Activated CD4-positive, alpha-beta memory T cell treated with anti-CD3 and anti-CD28 coated beads for 36 hours (primary cell): ENCODE measurements around the gene APBB3. TPM values are rescaled to one million over a fixed set of nuclear protein-coding genes. Genes with fewer than 3 reads are reported as not detected.

Experiments used
- CTCF ChIA-PET: fragments of 350-600 bp; sonication (Branson Sonifier 250); formaldehyde crosslinking; loops from one replicate; lab custom pipeline; 2021; ENCODE audit warnings: antibody characterized with exemption, inconsistent platforms; lab: Charles Lee
- POLR2A ChIA-PET: fragments of 350-600 bp; sonication (Branson Sonifier 250); formaldehyde crosslinking; loops from one replicate; lab custom pipeline; 2021; ENCODE audit warnings: antibody characterized with exemption; lab: Charles Lee
- DNase-seq: peaks from one replicate; pipeline ENCODE4 v3.0.0-alpha.2; 2020
- H3K27ac Mint-ChIP-seq: one replicate; pipeline ENCODE4 v1.8.0; 2021; ENCODE audit warnings: mixed read lengths
- H3K27me3 Mint-ChIP-seq: one replicate; pipeline ENCODE4 v1.8.0; 2021; ENCODE audit warnings: mixed read lengths
- H3K36me3 Mint-ChIP-seq: one replicate; pipeline ENCODE4 v1.8.0; 2021; ENCODE audit warnings: mixed read lengths
- H3K4me1 Mint-ChIP-seq: one replicate; pipeline ENCODE4 v1.8.0; 2021; ENCODE audit warnings: low read depth, mixed read lengths
- H3K4me3 Mint-ChIP-seq: one replicate; pipeline ENCODE4 v1.8.0; 2021; ENCODE audit warnings: mild to moderate bottlenecking, mixed read lengths
- H3K9me3 Mint-ChIP-seq: one replicate; pipeline ENCODE4 v1.8.0; 2021; ENCODE audit warnings: mixed read lengths
- intact Hi-C: fragments of 100-400 bp; cut with micrococcal nuclease; formaldehyde crosslinking; loops from one replicate; pipeline ENCODE4 v1.15.1; 2023
- microRNA-seq: library from miRNA; unstranded; fragments of <30 nt; microRNA quantifications from one replicate; pipeline ENCODE4 v1.2.0, GENCODE V29; 2022; ENCODE audit warnings: borderline number of aligned reads, borderline microRNAs expressed, borderline replicate concordance
- total RNA-seq, 2 experiments: library from RNA; stranded (reverse); gene quantifications; one replicate each; pipeline ENCODE4 v1.2.3, GENCODE V29; 2021

APBB3 gene
- total RNA-seq, 2 experiments from 2014 or later = 16.3 to 16.8 TPM

- intact Hi-C loops = no loop called here
- H3K4me1 Mint-ChIP-seq = peaks cover 7% of the 10 kb centered on the region
- H3K27ac Mint-ChIP-seq = no peak overlapping the region
- H3K27me3 Mint-ChIP-seq = no peaks in the 10 kb centered on the region
- POLR2A ChIA-PET = no interaction called here
- H3K9me3 Mint-ChIP-seq = no peaks in the 10 kb centered on the region
- H3K4me3 Mint-ChIP-seq = no peak overlapping the region
- CTCF ChIA-PET = no interaction called here
- DNase-seq = no peak
- peaks cover 31% of the 10 kb centered on the region for H3K36me3 Mint-ChIP-seq
These were observed 21.4 kb downstream of the APBB3 start for GRCh38 chr5:140542972-140543371.

- H3K4me3 Mint-ChIP-seq = no peak overlapping the region
- no peak overlapping the region for H3K27ac Mint-ChIP-seq
- POLR2A ChIA-PET = no interaction called here
- peaks cover 43% of the 10 kb centered on the region for H3K36me3 Mint-ChIP-seq
- no peak for DNase-seq
- H3K4me1 Mint-ChIP-seq = peaks cover 2% of the 10 kb centered on the region
- CTCF ChIA-PET = no interaction called here
- intact Hi-C loops = no loop called here
- no peaks in the 10 kb centered on the region for H3K9me3 Mint-ChIP-seq
- H3K27me3 Mint-ChIP-seq = no peaks in the 10 kb centered on the region
These were observed 24.2 kb downstream of the APBB3 start for GRCh38 chr5:140540227-140540626.

GRCh38 chr5:140524003-140524402 lies 40.4 kb downstream of the APBB3 start:
- ChIA-PET POLR2A (no interaction called here), CTCF (interaction anchor here (1.1 kb wide), 1 partner anchor 11 kb away, joined by 3 read pairs; no protein-coding TSS in a partner anchor)
- no peak for DNase-seq
- Mint-ChIP-seq H3K27ac (no peak overlapping the region), H3K4me3 (no peak overlapping the region), H3K4me1 (no peaks in the 10 kb centered on the region), H3K27me3 (no peaks in the 10 kb centered on the region), H3K36me3 (peaks cover 26% of the 10 kb centered on the region), H3K9me3 (peaks cover 4% of the 10 kb centered on the region)
- intact Hi-C loops = no loop called here

- peaks cover 46% of the 10 kb centered on the region for H3K36me3 Mint-ChIP-seq
- no peaks in the 10 kb centered on the region for H3K27me3 Mint-ChIP-seq
- intact Hi-C loops = no loop called here
- CTCF ChIA-PET = no interaction called here
- H3K9me3 Mint-ChIP-seq = no peaks in the 10 kb centered on the region
- H3K4me3 Mint-ChIP-seq = no peak overlapping the region
- no peak overlapping the region for H3K27ac Mint-ChIP-seq
- no peaks in the 10 kb centered on the region for H3K4me1 Mint-ChIP-seq
- no peak for DNase-seq
- POLR2A ChIA-PET = no interaction called here
These were observed 51.3 kb downstream of the APBB3 start for GRCh38 chr5:140513124-140513523.

- H3K27me3 Mint-ChIP-seq = no peaks in the 10 kb centered on the region
- H3K4me3 Mint-ChIP-seq = no peak overlapping the region
- H3K4me1 Mint-ChIP-seq = no peaks in the 10 kb centered on the region
- ChIA-PET POLR2A (no interaction called here), CTCF (no interaction called here)
- H3K9me3 Mint-ChIP-seq = no peaks in the 10 kb centered on the region
- no peak for DNase-seq
- intact Hi-C loops = no loop called here
- H3K36me3 Mint-ChIP-seq = peaks cover 44% of the 10 kb centered on the region
- H3K27ac Mint-ChIP-seq = no peak overlapping the region
These were observed 54.5 kb downstream of the APBB3 start for GRCh38 chr5:140509898-140510297.

Small RNA genes lying within 50 kb of the gene (microRNA-seq; reads per million reads assigned to microRNA genes)
- not detected for gene MIR6831

Other genes starting within 250 kb of the APBB3 start
- gene HBEGF, start 218.0 kb downstream of the APBB3 start, total RNA-seq = 10 to 100 TPM; 21.5 to 23.5 TPM
- gene SLC4A9, start 204.4 kb downstream of the APBB3 start, total RNA-seq = under 1 TPM in 1 of 2 experiments, not detected in 1; 0.26 TPM
- 100 to 1,000 TPM; 102 to 105 TPM for gene ANKHD1, start 162.8 kb downstream of the APBB3 start, total RNA-seq
- 10 to 100 TPM; 15.7 to 16.6 TPM for gene EIF4EBP3, start 16.9 kb downstream of the APBB3 start, total RNA-seq
- gene SRA1, start 7.1 kb downstream of the APBB3 start, total RNA-seq = 10 to 100 TPM; 46.0 to 46.7 TPM
- gene SLC35A4, start 230 bp upstream of the APBB3 start, total RNA-seq = 10 to 100 TPM; 68.7 to 69.7 TPM
- gene CD14, start 68.6 kb upstream of the APBB3 start, total RNA-seq = under 1 TPM; 0.39 to 0.62 TPM
- 10 to 100 TPM; 33.7 to 33.8 TPM for gene TMCO6, start 74.9 kb upstream of the APBB3 start, total RNA-seq
- 10 to 100 TPM; 63.8 to 69.4 TPM for gene NDUFA2, start 83.0 kb upstream of the APBB3 start, total RNA-seq
- gene IK, start 83.2 kb upstream of the APBB3 start, total RNA-seq = 100 to 1,000 TPM; 103 to 104 TPM
- 10 to 100 TPM; 30.4 to 32.1 TPM for gene WDR55, start 100.3 kb upstream of the APBB3 start, total RNA-seq
- 1 to 10 TPM; 2.3 to 2.5 TPM for gene DND1, start 109.0 kb upstream of the APBB3 start, total RNA-seq
- gene HARS1, start 126.8 kb upstream of the APBB3 start, total RNA-seq = 10 to 100 TPM; 91.1 to 91.7 TPM
- gene HARS2, start 126.9 kb upstream of the APBB3 start, total RNA-seq = 10 to 100 TPM; 26.9 to 28.9 TPM
- 10 to 100 TPM; 51.4 to 53.4 TPM for gene ZMAT2, start 135.8 kb upstream of the APBB3 start, total RNA-seq
- not detected for gene PCDHA1, start 221.5 kb upstream of the APBB3 start, total RNA-seq
- not detected for gene PCDHA2, start 230.3 kb upstream of the APBB3 start, total RNA-seq
- gene PCDHA3, start 236.5 kb upstream of the APBB3 start, total RNA-seq = not detected
- not detected for gene PCDHA4, start 242.5 kb upstream of the APBB3 start, total RNA-seq